Panc1 (cell line): ENCODE measurements around the gene CROT.

Experiments
- CTCF ChIP-seq: fragments of 450-650 bp; IDR thresholded peaks from 2 replicates; pipeline ENCODE4 v1.5.1; 2017; ENCODE audit warnings: mild to moderate bottlenecking
- POLR2AphosphoS5 ChIP-seq: IDR thresholded peaks from 2 replicates; pipeline ENCODE4 v1.6.1; 2012; ENCODE audit warnings: mild to moderate bottlenecking, low read depth, low read length, moderate library complexity
- REST ChIP-seq, 2 experiments: IDR thresholded peaks; 2 replicates each; pipeline ENCODE4 v1.6.1; 2011 to 2012; ENCODE audit warnings: low read depth in 2 of 2, control low read depth in 1 of 2, low read length in 1 of 2, mild to moderate bottlenecking in 1 of 2, moderate library complexity in 1 of 2; ENCODE audit not compliant: insufficient read depth in 1 of 2
- TCF7L2 ChIP-seq: IDR thresholded peaks from 2 replicates; pipeline ENCODE4 v1.6.1; 2011; ENCODE audit warnings: mild to moderate bottlenecking, low read depth, low read length, inconsistent platforms

GRCh38 chr7:87413029-87413428 is 67.6 kb downstream of the CROT start:
- no peak for TF ChIP-seq CTCF
- no peak for TF ChIP-seq REST (IDR thresholded peaks at IDR 0.05; ENCODE audit: insufficient read depth in 1 of 2, low read depth in 2 of 2, low read length in 1 of 2)
- no peak for TF ChIP-seq POLR2AphosphoS5
- TF ChIP-seq TCF7L2 = no peak
